HEK293T (cell line): ENCODE measurements around the gene SLC12A7.

ENCODE experiments used
- ARNT ChIP-seq: fragments of 450-650 bp; IDR thresholded peaks from 2 replicates; pipeline ENCODE4 v1.6.1; 2017; ENCODE audit warnings: mild to moderate bottlenecking
- BHLHE40 ChIP-seq: fragments of 450-650 bp; IDR thresholded peaks from 2 replicates; pipeline ENCODE4 v1.6.1; 2016; ENCODE audit warnings: mild to moderate bottlenecking, moderate library complexity, borderline replicate concordance
- FOXA1 ChIP-seq: fragments of 450-650 bp; IDR thresholded peaks from 2 replicates; pipeline ENCODE4 v1.6.1; 2016; ENCODE audit warnings: mild to moderate bottlenecking
- FOXK2 ChIP-seq: fragments of 450-650 bp; IDR thresholded peaks from 2 replicates; pipeline ENCODE4 v1.6.1; 2016; ENCODE audit warnings: mild to moderate bottlenecking
- FOXM1 ChIP-seq: fragments of 450-650 bp; IDR thresholded peaks from 2 replicates; pipeline ENCODE4 v1.6.1; 2017; ENCODE audit warnings: mild to moderate bottlenecking, borderline replicate concordance
- HDGF ChIP-seq: fragments of 450-650 bp; IDR thresholded peaks from 2 replicates; pipeline ENCODE4 v1.6.1; 2017; ENCODE audit warnings: antibody characterized with exemption, borderline replicate concordance
- PKNOX1 ChIP-seq: fragments of 450-650 bp; IDR thresholded peaks from 2 replicates; pipeline ENCODE4 v1.6.1; 2016
- TARDBP ChIP-seq: fragments of 450-650 bp; IDR thresholded peaks from 2 replicates; pipeline ENCODE4 v1.6.1; 2016
- ZNF384 ChIP-seq: fragments of 450-650 bp; IDR thresholded peaks from 2 replicates; pipeline ENCODE4 v1.6.1; 2016

GRCh38 chr5:1028481-1029281 is 83.2 kb downstream of the SLC12A7 start:
- TF ChIP-seq FOXM1 (no peak), TARDBP (no peak), FOXA1 (no peak), FOXK2 (no peak), BHLHE40 (no peak), ZNF384 (no peak), HDGF (no peak), ARNT (no peak), PKNOX1 (no peak)
